H1 (cell line): ENCODE results near the gene ZBED5. TPM values are rescaled to one million over a fixed set of nuclear protein-coding genes. Genes with fewer than 3 reads are reported as not detected.

Experiments used
- CTCF ChIA-PET: fragments of 300-600 bp; sonication (Branson Sonifier 250); formaldehyde crosslinking; loops from one replicate; lab custom pipeline; 2021; ENCODE audit not compliant: partially characterized antibody; lab: Charles Lee
- POLR2A ChIA-PET: fragments of 300-600 bp; sonication (Branson Sonifier 250); formaldehyde crosslinking; loops from one replicate; lab custom pipeline; 2021; ENCODE audit warnings: inconsistent platforms; ENCODE audit not compliant: partially characterized antibody; lab: Charles Lee
- DNase-seq, 2 experiments: peaks; one replicate each; pipeline versions ENCODE4 v3.0.0 to v3.0.0-alpha.2; 2010 to 2022; ENCODE audit warnings: low spot score in 2 of 2, low read depth in 1 of 2, mixed read lengths in 1 of 2
- FAIRE-seq: peaks from 2 replicates; lab custom pipeline; 2011; peaks lifted over from hg19 to GRCh38; lab: Jason Lieb, UNC
- H2AFZ ChIP-seq: 2 replicates; pipeline ENCODE4 v1.8.1; 2012; ENCODE audit warnings: low read length, inconsistent platforms
- H2AK5ac ChIP-seq: 2 replicates; pipeline ENCODE4 v1.6.1; 2013; ENCODE audit warnings: low read depth, low read length
- H2BK120ac ChIP-seq: replicated peaks from 2 replicates; pipeline ENCODE3; 2013; ENCODE audit warnings: low read depth, low read length, inconsistent platforms
- H2BK12ac ChIP-seq: 2 replicates; pipeline ENCODE4 v1.6.1; 2013; ENCODE audit warnings: low read depth, low read length
- H2BK15ac ChIP-seq: 2 replicates; pipeline ENCODE4 v1.6.1; 2013; ENCODE audit warnings: low read length
- H2BK20ac ChIP-seq: 2 replicates; pipeline ENCODE4 v1.6.1; 2013; ENCODE audit warnings: low read length
- H2BK5ac ChIP-seq: 2 replicates; pipeline ENCODE4 v1.6.1; 2013; ENCODE audit warnings: low read depth, low read length
- H3K14ac ChIP-seq: 2 replicates; pipeline ENCODE4 v1.6.1; 2013; ENCODE audit warnings: inconsistent platforms; ENCODE audit not compliant: insufficient read length
- H3K18ac ChIP-seq: 2 replicates; pipeline ENCODE4 v1.6.1; 2013; ENCODE audit warnings: low read length; ENCODE audit errors: extremely low read depth
- H3K23ac ChIP-seq: 2 replicates; pipeline ENCODE4 v1.6.1; 2013; ENCODE audit warnings: inconsistent platforms; ENCODE audit not compliant: insufficient read length
- H3K23me2 ChIP-seq: 2 replicates; pipeline ENCODE4 v1.6.1; 2013; ENCODE audit warnings: low read depth, low read length
- H3K27ac ChIP-seq: 2 replicates; pipeline ENCODE4 v1.6.1; 2011; ENCODE audit warnings: low read depth, low read length, inconsistent platforms
- H3K27me3 ChIP-seq, 4 experiments: replicated peaks in 1 of 4; 1 replicate in 1 of 4; 2 replicates in 3 of 4; pipeline versions ENCODE4 v1.6.1 to v1.8.1; 2011 to 2013; ENCODE audit warnings: low read length in 3 of 4, mild to moderate bottlenecking in 3 of 4, inconsistent platforms in 2 of 4, mixed read lengths in 2 of 4, moderate library complexity in 1 of 4; ENCODE audit not compliant: control insufficient read depth in 3 of 4, insufficient read depth in 3 of 4; ENCODE audit errors: extremely low read depth in 1 of 4
- H3K36me3 ChIP-seq, 4 experiments: 2 replicates each; pipeline versions ENCODE4 v1.6.1 to v1.8.1; 2011 to 2013; ENCODE audit warnings: mild to moderate bottlenecking in 4 of 4, low read length in 3 of 4, moderate library complexity in 2 of 4, control low read depth in 1 of 4, inconsistent platforms in 1 of 4; ENCODE audit not compliant: insufficient read depth in 4 of 4, control insufficient read depth in 2 of 4
- H3K4ac ChIP-seq: replicated peaks from 2 replicates; pipeline ENCODE3; 2013; ENCODE audit warnings: low read length, low read depth, mixed read lengths, inconsistent platforms; ENCODE audit not compliant: insufficient read length
- H3K4me1 ChIP-seq, 4 experiments: replicated peaks in 1 of 4; 1 replicate in 1 of 4; 2 replicates in 3 of 4; pipeline versions ENCODE4 v1.6.1 to v1.8.1; 2011 to 2013; ENCODE audit warnings: low read length in 3 of 4, inconsistent platforms in 2 of 4, mixed read lengths in 1 of 4; ENCODE audit not compliant: insufficient read depth in 4 of 4, control insufficient read depth in 3 of 4
- H3K4me2 ChIP-seq, 2 experiments: 2 replicates each; pipeline versions ENCODE4 v1.6.1 to v1.8.1; 2011 to 2013; ENCODE audit warnings: low read depth in 2 of 2, low read length in 2 of 2, control low read depth in 1 of 2, inconsistent platforms in 1 of 2, mild to moderate bottlenecking in 1 of 2; ENCODE audit not compliant: insufficient read depth in 1 of 2
- H3K4me3 ChIP-seq, 4 experiments: fragments of 200-600, 300-600 bp in 1 of 4; sonication (generic), shearing (Covaris generic), sonication (Bioruptor Twin) in 1 of 4; 2 replicates each; pipeline versions ENCODE4 v1.5.1 to v1.8.1; 2011 to 2016; ENCODE audit warnings: low read length in 4 of 4, low read depth in 3 of 4, control low read depth in 2 of 4, inconsistent platforms in 2 of 4, mild to moderate bottlenecking in 2 of 4, mixed read lengths in 1 of 4, moderate library complexity in 1 of 4; ENCODE audit not compliant: insufficient read depth in 2 of 4; ENCODE audit errors: extremely low read depth in 1 of 4
- H3K56ac ChIP-seq: replicated peaks from 2 replicates; pipeline ENCODE3; 2013; ENCODE audit warnings: low read depth, mild to moderate bottlenecking, mixed read lengths, low read length, inconsistent platforms; ENCODE audit not compliant: insufficient read length
- H3K79me1 ChIP-seq: 2 replicates; pipeline ENCODE4 v1.6.1; 2013; ENCODE audit warnings: low read depth, low read length, control low read depth
- H3K79me2 ChIP-seq, 2 experiments: 2 replicates each; pipeline versions ENCODE4 v1.6.1 to v1.8.1; 2012 to 2013; ENCODE audit warnings: low read length in 2 of 2, mild to moderate bottlenecking in 2 of 2, inconsistent platforms in 1 of 2; ENCODE audit not compliant: insufficient read depth in 2 of 2, control insufficient read depth in 1 of 2
- H3K9ac ChIP-seq, 4 experiments: replicated peaks in 1 of 4; 1 replicate in 1 of 4; 2 replicates in 3 of 4; pipeline versions ENCODE4 v1.6.1 to v1.8.1; 2011 to 2013; ENCODE audit warnings: low read depth in 3 of 4, low read length in 3 of 4, control low read depth in 2 of 4, mild to moderate bottlenecking in 2 of 4, moderate library complexity in 2 of 4, inconsistent platforms in 1 of 4; ENCODE audit errors: extremely low read depth in 1 of 4
- H3K9me3 ChIP-seq, 2 experiments: 2 replicates each; pipeline versions ENCODE4 v1.6.1 to v1.8.1; 2012 to 2013; ENCODE audit warnings: mild to moderate bottlenecking in 2 of 2, moderate library complexity in 2 of 2, control low read depth in 1 of 2, inconsistent platforms in 1 of 2, low read depth in 1 of 2, low read length in 1 of 2, mixed read lengths in 1 of 2; ENCODE audit not compliant: insufficient read depth in 2 of 2
- H4K20me1 ChIP-seq, 2 experiments: replicated peaks in 1 of 2; 2 replicates each; pipeline versions ENCODE3 to v1.8.1; 2011 to 2013; ENCODE audit warnings: inconsistent platforms in 2 of 2, low read length in 2 of 2, mild to moderate bottlenecking in 1 of 2; ENCODE audit not compliant: insufficient read depth in 2 of 2, control insufficient read depth in 1 of 2
- H4K5ac ChIP-seq: 2 replicates; pipeline ENCODE4 v1.6.1; 2013; ENCODE audit warnings: low read length, low read depth, mixed read lengths, inconsistent platforms; ENCODE audit not compliant: insufficient read length
- H4K8ac ChIP-seq: 2 replicates; pipeline ENCODE4 v1.8.0; 2013; ENCODE audit warnings: mild to moderate bottlenecking, moderate library complexity, low read length, inconsistent platforms; ENCODE audit not compliant: insufficient read depth; ENCODE audit errors: extremely low read depth
- H4K91ac ChIP-seq: replicated peaks from 2 replicates; pipeline ENCODE3; 2013; ENCODE audit warnings: low read length, mixed read lengths, inconsistent platforms; ENCODE audit not compliant: insufficient read length
- GTF2F1 ChIP-seq: IDR thresholded peaks from 2 replicates; pipeline ENCODE4 v1.6.1; 2012; ENCODE audit warnings: low read depth, low read length, improper control_type of control experiment, borderline replicate concordance
- polyA plus RNA-seq, 7 experiments: library from polyadenylated mRNA; depleted of rRNA in 3 of 7; stranded (reverse) in 5 of 7; unstranded in 2 of 7; fragments of >200 nt in 5 of 7; fragments of 200-250 nt in 2 of 7; gene quantifications; 1 replicate in 5 of 7; 2 replicates in 1 of 7; 4 replicates in 1 of 7; pipeline versions ENCODE4 v1.2.1 to v1.2.3, GENCODE V29; 2011 to 2013; ENCODE audit warnings: missing spikeins in 2 of 7, mixed read lengths in 2 of 7
- total RNA-seq: library from RNA; stranded (reverse); fragmentation: NEBNext Ultra II Directional; extraction: Animal tissue kit (Norgen Biotek cat#: 25700); gene quantifications from 2 replicates; pipeline ENCODE4 v1.2.1, GENCODE V29; 2021

The ZBED5 gene
- total and polyA plus RNA-seq, 2 of the 8 experiments (the other 6 are each of a cell fraction or from before 2014, with no cell fraction given), result 54.2 to 94.7 TPM

GRCh38 chr11:10844356-10844755, 13.5 kb downstream of the ZBED5 start:
- Histone ChIP-seq H3K79me2 (no peaks in the 10 kb centered on the region), H3K14ac (no peak overlapping the region), H4K20me1 (no peaks in the 10 kb centered on the region), H2BK5ac (no peak overlapping the region), H2AFZ (no peak overlapping the region), H2AK5ac (no peak overlapping the region), H3K27me3 (no peaks in the 10 kb centered on the region), H3K36me3 (no peaks in the 10 kb centered on the region), H3K23ac (no peak overlapping the region), H2BK20ac (no peak overlapping the region), H3K4ac (no peak overlapping the region), H3K4me3 (no peak overlapping the region), H3K56ac (no peak overlapping the region), H4K91ac (no peak overlapping the region), H3K18ac (no peak overlapping the region), H2BK12ac (no peak overlapping the region), H2BK120ac (no peak overlapping the region), H3K79me1 (no peaks in the 10 kb centered on the region), H3K23me2 (no peaks in the 10 kb centered on the region), H3K27ac (no peak overlapping the region), H3K4me1 (no peaks in the 10 kb centered on the region), H2BK15ac (no peak overlapping the region), H3K9ac (no peak overlapping the region), H4K8ac (no peak overlapping the region), H3K4me2 (no peak overlapping the region), H4K5ac (no peak overlapping the region), H3K9me3 (no peaks in the 10 kb centered on the region)
- ChIA-PET CTCF (interaction anchor here (0.8 kb wide), 1 partner anchor 34 kb away, joined by 4 read pairs; no protein-coding TSS in a partner anchor), POLR2A (interaction anchor here (1.1 to 1.9 kb wide), 3 partner anchors 9 to 38 kb away, joined by 3 to 9 read pairs (median 5); no protein-coding TSS in a partner anchor)
- TF ChIP-seq GTF2F1, result no peak
- DNase-seq, result no peak
- no peak for FAIRE-seq
